ENCODE measurements around the gene PSORS1C2.

Gene PSORS1C2

DNA sequence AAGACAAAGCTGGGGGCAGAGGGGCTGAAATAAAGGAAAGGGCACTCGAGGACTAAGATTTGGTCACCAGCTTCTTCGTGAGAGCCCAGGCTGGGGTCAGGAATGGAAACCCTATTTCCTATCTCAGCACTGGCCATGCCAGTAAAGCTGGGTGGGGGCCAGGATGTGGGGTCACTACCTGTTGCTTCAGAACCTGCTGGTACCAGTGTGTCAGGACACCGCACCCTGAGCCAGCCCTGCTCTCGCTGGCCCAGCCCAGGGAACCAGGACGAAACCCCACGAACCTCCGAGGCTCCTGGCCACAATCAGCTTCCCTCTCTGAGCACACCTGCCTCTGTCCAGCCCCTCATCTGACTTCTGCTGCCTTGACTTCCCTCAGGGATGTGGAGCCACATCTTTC, 20.7 kb downstream of the PSORS1C2 start:
- H3K4me3 ChIP-seq (ENCODE audit: low read length), result no peak overlapping the region
- peaks cover 3% of the 10 kb centered on the region for H3K27me3 ChIP-seq (replicated peaks; ENCODE audit: control insufficient read depth, insufficient read depth, low read length)
- peaks cover 36% of the 10 kb centered on the region for H3K4me1 ChIP-seq (ENCODE audit: control insufficient read depth, insufficient read depth, low read length)
- no peak overlapping the region for H3K9ac ChIP-seq (ENCODE audit: low read length)
- no peaks in the 10 kb centered on the region for H3K9me3 ChIP-seq (ENCODE audit: control insufficient read depth, low read length)
- no peak for DNase-seq (ENCODE audit: low read depth)
- no peaks in the 10 kb centered on the region for H3K36me3 ChIP-seq (ENCODE audit: control insufficient read depth, insufficient read depth, low read length, severe bottlenecking)

DNA sequence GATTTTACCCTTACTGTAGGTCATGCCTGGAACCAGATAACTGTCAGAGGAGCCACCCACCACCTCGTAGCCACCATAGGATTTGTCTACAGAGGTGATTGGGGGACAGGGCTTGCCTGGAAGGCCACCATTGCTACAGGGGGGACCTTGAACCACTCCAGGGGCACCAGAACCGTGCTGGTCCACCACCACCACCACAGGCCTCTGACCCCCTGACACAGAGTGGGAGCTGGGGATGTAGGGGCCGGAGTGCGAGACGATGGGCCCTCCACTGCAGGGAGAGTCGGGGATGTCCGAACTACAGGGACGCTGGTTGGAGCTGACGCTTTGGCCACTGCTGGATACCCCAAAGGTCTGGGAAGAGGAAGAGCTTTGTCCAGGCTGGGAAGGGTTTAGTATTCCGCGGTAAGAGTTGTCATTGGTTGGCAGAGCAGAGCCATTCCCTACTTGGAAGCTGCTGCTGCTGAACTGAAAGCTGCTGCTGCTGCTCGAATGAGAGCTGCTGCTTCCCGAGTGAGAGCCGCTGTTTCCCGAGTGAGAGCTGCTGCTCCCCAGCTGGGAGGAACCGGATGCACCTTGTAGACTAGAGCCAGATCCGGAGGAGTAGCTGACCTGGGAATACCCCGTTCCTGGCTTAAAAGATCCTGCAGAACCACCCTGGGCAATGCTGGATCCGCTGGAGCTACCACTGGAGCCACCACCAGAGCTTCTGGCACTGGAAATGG, 22.0 kb downstream of the PSORS1C2 start:
- Histone ChIP-seq H3K9ac (ENCODE audit: low read length) (peak overlapping the region; percentile 34), H3K9me3 (ENCODE audit: control insufficient read depth, low read length) (no peaks in the 10 kb centered on the region), H3K27me3 (replicated peaks; ENCODE audit: control insufficient read depth, insufficient read depth, low read length) (peaks cover 3% of the 10 kb centered on the region), H3K4me1 (ENCODE audit: control insufficient read depth, insufficient read depth, low read length) (peaks cover 30% of the 10 kb centered on the region), H3K4me3 (ENCODE audit: low read length) (peak overlapping the region; percentile 68), H3K36me3 (ENCODE audit: control insufficient read depth, insufficient read depth, low read length, severe bottlenecking) (no peaks in the 10 kb centered on the region)
- no peak for DNase-seq (ENCODE audit: low read depth)

- no peak for DNase-seq (ENCODE audit: low read depth)
- H3K27me3 ChIP-seq (replicated peaks; ENCODE audit: control insufficient read depth, insufficient read depth, low read length), result peaks cover 5% of the 10 kb centered on the region
- H3K4me1 ChIP-seq (ENCODE audit: control insufficient read depth, insufficient read depth, low read length), result peaks cover 30% of the 10 kb centered on the region
- H3K36me3 ChIP-seq (ENCODE audit: control insufficient read depth, insufficient read depth, low read length, severe bottlenecking), result no peaks in the 10 kb centered on the region
- H3K9ac ChIP-seq (ENCODE audit: low read length), result no peak overlapping the region
- no peaks in the 10 kb centered on the region for H3K9me3 ChIP-seq (ENCODE audit: control insufficient read depth, low read length)
- H3K4me3 ChIP-seq (ENCODE audit: low read length), result no peak overlapping the region
Observed at GRCh38 chr6:31115941-31116560, 22.8 kb downstream of the PSORS1C2 start.

DNA sequence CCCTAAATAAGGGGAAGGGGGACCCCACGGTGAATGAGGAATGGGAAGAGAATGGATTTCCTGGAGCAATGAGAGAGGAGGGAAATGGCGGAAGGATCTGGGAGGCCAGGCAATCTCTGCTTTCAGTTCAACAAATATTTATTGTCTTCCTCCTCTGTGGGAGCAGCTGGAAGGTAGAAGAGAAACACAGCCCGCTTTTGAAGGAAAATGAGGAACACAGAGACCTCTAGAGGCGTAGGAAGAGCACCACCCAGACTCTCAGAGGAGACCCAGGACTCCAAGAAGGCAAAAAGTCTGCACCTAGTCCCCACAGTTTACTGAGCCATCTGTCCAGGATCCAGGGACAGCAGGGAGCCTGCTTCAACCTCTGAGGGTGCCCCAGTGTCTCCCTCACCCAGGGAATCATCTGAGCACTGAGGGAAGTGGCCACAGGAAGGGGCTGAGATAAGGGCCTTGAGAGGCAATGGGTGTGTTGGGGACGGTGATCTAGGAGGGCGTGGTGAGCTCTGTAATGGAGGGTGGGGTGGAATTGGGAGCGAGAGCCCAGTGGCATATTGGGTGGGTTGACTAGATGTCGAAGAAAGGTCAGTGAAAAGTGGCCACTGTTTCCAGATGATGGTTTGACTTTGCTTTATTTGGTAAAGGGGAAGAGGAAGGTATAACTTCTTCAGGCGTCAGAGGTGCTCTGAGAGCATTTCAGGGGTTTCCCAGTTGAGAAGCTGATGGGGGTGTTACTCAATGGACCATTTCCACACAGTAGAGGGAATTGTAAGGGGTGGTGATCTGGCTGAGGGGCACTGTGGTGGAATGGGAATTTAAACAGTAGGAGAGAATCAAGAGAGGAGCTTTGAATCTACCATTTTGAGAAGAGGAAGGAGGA, 23.7 kb downstream of the PSORS1C2 start:
- H3K4me3 ChIP-seq (ENCODE audit: low read length), result peak overlapping the region; percentile 60
- no peaks in the 10 kb centered on the region for H3K9me3 ChIP-seq (ENCODE audit: control insufficient read depth, low read length)
- H3K4me1 ChIP-seq (ENCODE audit: control insufficient read depth, insufficient read depth, low read length), result peaks cover 30% of the 10 kb centered on the region
- H3K9ac ChIP-seq (ENCODE audit: low read length), result peak overlapping the region; percentile 45
- peak; percentile 28 for DNase-seq (ENCODE audit: low read depth)
- peaks cover 14% of the 10 kb centered on the region for H3K27me3 ChIP-seq (replicated peaks; ENCODE audit: control insufficient read depth, insufficient read depth, low read length)
- H3K36me3 ChIP-seq (ENCODE audit: control insufficient read depth, insufficient read depth, low read length, severe bottlenecking), result no peaks in the 10 kb centered on the region

DNA sequence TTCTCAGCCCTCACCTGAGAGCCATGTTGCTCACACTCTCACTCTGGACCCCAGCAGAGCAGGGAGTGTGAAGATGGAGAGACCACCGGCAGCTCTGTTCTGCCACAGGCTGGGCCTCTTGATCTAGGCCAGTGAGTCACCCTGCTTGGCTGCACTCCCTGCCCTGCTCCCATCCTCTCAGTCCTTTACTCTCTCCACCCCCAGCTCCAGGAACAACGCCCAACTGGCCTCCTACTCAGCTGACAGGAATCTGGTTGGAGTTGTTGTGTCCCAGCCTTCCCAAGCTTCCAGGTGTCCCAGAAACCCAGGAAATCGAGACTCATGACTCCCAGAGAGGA, 24.4 kb downstream of the PSORS1C2 start, which contains the start of gene PSORS1C1:
TSS of gene PSORS1C1 (plus strand) at position 260 of the 338 bp plus-strand sequence. CDS start 14,833 bp downstream, outside the sequence.
- peaks cover 30% of the 10 kb centered on the region for H3K4me1 ChIP-seq (ENCODE audit: control insufficient read depth, insufficient read depth, low read length)
- H3K27me3 ChIP-seq (replicated peaks; ENCODE audit: control insufficient read depth, insufficient read depth, low read length), result peaks cover 20% of the 10 kb centered on the region
- H3K9me3 ChIP-seq (ENCODE audit: control insufficient read depth, low read length), result no peaks in the 10 kb centered on the region
- H3K36me3 ChIP-seq (ENCODE audit: control insufficient read depth, insufficient read depth, low read length, severe bottlenecking), result no peaks in the 10 kb centered on the region
- peak within 1 kb of the TSS; percentile 60 for H3K4me3 ChIP-seq (ENCODE audit: low read length)
- DNase-seq (ENCODE audit: low read depth), result peak; percentile 95
- peak within 1 kb of the TSS; percentile 72 for H3K9ac ChIP-seq (ENCODE audit: low read length)

- H3K27me3 ChIP-seq (replicated peaks; ENCODE audit: control insufficient read depth, insufficient read depth, low read length), result peaks cover 23% of the 10 kb centered on the region
- peak overlapping the region; percentile 20 for H3K4me3 ChIP-seq (ENCODE audit: low read length)
- peak; percentile 65 for DNase-seq (ENCODE audit: low read depth)
- no peaks in the 10 kb centered on the region for H3K9me3 ChIP-seq (ENCODE audit: control insufficient read depth, low read length)
- H3K4me1 ChIP-seq (ENCODE audit: control insufficient read depth, insufficient read depth, low read length), result peaks cover 30% of the 10 kb centered on the region
- H3K9ac ChIP-seq (ENCODE audit: low read length), result peak overlapping the region; percentile 72
- H3K36me3 ChIP-seq (ENCODE audit: control insufficient read depth, insufficient read depth, low read length, severe bottlenecking), result no peaks in the 10 kb centered on the region
Observed at GRCh38 chr6:31113861-31114540, 24.9 kb downstream of the PSORS1C2 start.

GRCh38 chr6:31112478-31112877, 26.4 kb downstream of the PSORS1C2 start, which contains the start of gene C6orf15:
C6orf15 (minus strand) TSS chr6:31112575; CDS start chr6:31112555, 20 bp downstream.
- Histone ChIP-seq H3K9ac (ENCODE audit: low read length) (no peak within 1 kb of the TSS), H3K27me3 (replicated peaks; ENCODE audit: control insufficient read depth, insufficient read depth, low read length) (peaks cover 22% of the 10 kb centered on the region), H3K4me3 (ENCODE audit: low read length) (no peak within 1 kb of the TSS), H3K9me3 (ENCODE audit: control insufficient read depth, low read length) (no peaks in the 10 kb centered on the region), H3K4me1 (ENCODE audit: control insufficient read depth, insufficient read depth, low read length) (peaks cover 28% of the 10 kb centered on the region), H3K36me3 (ENCODE audit: control insufficient read depth, insufficient read depth, low read length, severe bottlenecking) (no peaks in the 10 kb centered on the region)
- DNase-seq (ENCODE audit: low read depth), result no peak

GRCh38 chr6:31111712-31112111, 27.2 kb downstream of the PSORS1C2 start:
- DNase-seq (ENCODE audit: low read depth), result no peak
- H3K9ac ChIP-seq (ENCODE audit: low read length), result no peak overlapping the region
- H3K27me3 ChIP-seq (replicated peaks; ENCODE audit: control insufficient read depth, insufficient read depth, low read length), result peaks cover 26% of the 10 kb centered on the region
- H3K4me3 ChIP-seq (ENCODE audit: low read length), result no peak overlapping the region
- no peaks in the 10 kb centered on the region for H3K9me3 ChIP-seq (ENCODE audit: control insufficient read depth, low read length)
- no peaks in the 10 kb centered on the region for H3K36me3 ChIP-seq (ENCODE audit: control insufficient read depth, insufficient read depth, low read length, severe bottlenecking)
- H3K4me1 ChIP-seq (ENCODE audit: control insufficient read depth, insufficient read depth, low read length), result peaks cover 23% of the 10 kb centered on the region

GRCh38 chr6:31110825-31111582, 27.9 kb downstream of the PSORS1C2 start:
- H3K9me3 ChIP-seq (ENCODE audit: control insufficient read depth, low read length), result no peaks in the 10 kb centered on the region
- H3K36me3 ChIP-seq (ENCODE audit: control insufficient read depth, insufficient read depth, low read length, severe bottlenecking), result no peaks in the 10 kb centered on the region
- H3K27me3 ChIP-seq (replicated peaks; ENCODE audit: control insufficient read depth, insufficient read depth, low read length), result peaks cover 28% of the 10 kb centered on the region
- no peak overlapping the region for H3K4me3 ChIP-seq (ENCODE audit: low read length)
- DNase-seq (ENCODE audit: low read depth), result no peak
- peaks cover 23% of the 10 kb centered on the region for H3K4me1 ChIP-seq (ENCODE audit: control insufficient read depth, insufficient read depth, low read length)
- no peak overlapping the region for H3K9ac ChIP-seq (ENCODE audit: low read length)

DNA sequence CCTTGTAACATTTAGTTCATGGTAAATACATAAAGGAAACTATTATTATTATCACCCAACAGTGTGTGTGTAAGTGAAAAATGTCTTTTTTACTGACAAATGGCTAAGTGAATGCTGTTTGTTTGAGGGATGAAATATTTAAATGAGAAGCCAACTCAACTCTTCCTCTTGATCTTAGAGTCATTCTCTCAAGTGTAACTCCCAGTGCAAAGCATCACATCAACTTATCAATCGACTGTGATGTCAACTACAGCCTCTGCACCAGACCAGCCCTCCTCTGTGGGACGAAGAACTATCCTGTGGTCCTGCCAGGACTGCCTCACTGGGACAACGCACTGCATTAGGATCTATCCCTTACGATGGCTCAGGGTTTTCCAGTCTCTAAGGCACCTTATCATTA, 31.8 kb downstream of the PSORS1C2 start:
- no peaks in the 10 kb centered on the region for H3K36me3 ChIP-seq (ENCODE audit: control insufficient read depth, insufficient read depth, low read length, severe bottlenecking)
- H3K4me1 ChIP-seq (ENCODE audit: control insufficient read depth, insufficient read depth, low read length), result no peaks in the 10 kb centered on the region
- peaks cover 30% of the 10 kb centered on the region for H3K27me3 ChIP-seq (replicated peaks; ENCODE audit: control insufficient read depth, insufficient read depth, low read length)
- H3K9me3 ChIP-seq (ENCODE audit: control insufficient read depth, low read length), result no peaks in the 10 kb centered on the region
- DNase-seq (ENCODE audit: low read depth), result no peak
- H3K4me3 ChIP-seq (ENCODE audit: low read length), result no peak overlapping the region
- H3K9ac ChIP-seq (ENCODE audit: low read length), result no peak overlapping the region

Data from adipocyte (in vitro differentiated cells).